K562 (cell line): ENCODE data around the gene GOT2. TPM values are rescaled to one million over a fixed set of nuclear protein-coding genes. Genes with fewer than 3 reads are reported as not detected.

Experiments used
- ATF1 ChIP-seq, 2 experiments: fragments of 450-650 bp in 1 of 2; IDR thresholded peaks; 2 replicates each; pipeline ENCODE4 v1.6.1; 2016; ENCODE audit warnings: missing compliant biosample characterization in 1 of 2, missing genetic modification characterization in 1 of 2
- BHLHE40 ChIP-seq: IDR thresholded peaks from 2 replicates; pipeline ENCODE4 v1.6.1; 2011; ENCODE audit warnings: low read length, improper control_type of control experiment
- CBX5 ChIP-seq: IDR thresholded peaks from 2 replicates; pipeline ENCODE4 v1.6.1; 2014; ENCODE audit warnings: low read depth, borderline replicate concordance
- CREB1 ChIP-seq, 2 experiments: sonication (generic) in 1 of 2; formaldehyde crosslinking in 1 of 2; IDR thresholded peaks; 2 replicates each; pipeline versions ENCODE4 v1.6.1 to v1.8.0; 2012 to 2022; ENCODE audit warnings: inconsistent platforms in 1 of 2, mild to moderate bottlenecking in 1 of 2, missing genetic modification reagents in 1 of 2, moderate library complexity in 1 of 2
- EP300 ChIP-seq: IDR thresholded peaks from 2 replicates; pipeline ENCODE4 v1.6.1; 2012; ENCODE audit warnings: low read length, improper control_type of control experiment
- EP400 ChIP-seq: fragments of 450-650 bp; IDR thresholded peaks from 2 replicates; pipeline ENCODE4 v1.6.1; 2017; ENCODE audit warnings: antibody characterized with exemption, mild to moderate bottlenecking, moderate library complexity
- ETS2 ChIP-seq: IDR thresholded peaks from 2 replicates; pipeline ENCODE4 v1.6.1; 2016; ENCODE audit warnings: borderline replicate concordance, missing genetic modification characterization, mild to moderate bottlenecking, moderate library complexity, missing compliant biosample characterization; ENCODE audit not compliant: poor library complexity, severe bottlenecking
- ETV1 ChIP-seq: fragments of 450-650 bp; conservative IDR thresholded peaks from 2 replicates; pipeline ENCODE4 v1.6.1; 2016; ENCODE audit warnings: missing genetic modification characterization, control low read depth, low read depth, missing compliant biosample characterization
- HDAC8 ChIP-seq: fragments of 450-650 bp; IDR thresholded peaks from 2 replicates; pipeline ENCODE4 v1.6.1; 2016; ENCODE audit warnings: mild to moderate bottlenecking, missing genetic modification characterization, moderate library complexity, missing compliant biosample characterization
- MAZ ChIP-seq, 2 experiments: fragments of 450-650 bp in 1 of 2; sonication (generic) in 1 of 2; formaldehyde crosslinking; IDR thresholded peaks in 1 of 2; conservative IDR thresholded peaks in 1 of 2; 2 replicates each; pipeline versions ENCODE4 v1.4.0 to v1.5.0; 2020; ENCODE audit warnings: mild to moderate bottlenecking in 1 of 2, missing genetic modification reagents in 1 of 2
- MYC ChIP-seq, 2 experiments: fragments of 250-450 bp in 1 of 2; sonication (Bioruptor Pico) in 1 of 2; IDR thresholded peaks; 2 replicates each; pipeline versions ENCODE4 v1.5.1 to v1.6.1; 2012 to 2021; ENCODE audit warnings: low read depth in 2 of 2, borderline replicate concordance in 1 of 2, improper control_type of control experiment in 1 of 2, low read length in 1 of 2, mild to moderate bottlenecking in 1 of 2, moderate library complexity in 1 of 2
- NCOA2 ChIP-seq, 2 experiments: fragments of 450-650 bp; IDR thresholded peaks; 2 replicates each; pipeline ENCODE4 v1.6.1; 2018; ENCODE audit warnings: mild to moderate bottlenecking in 2 of 2, moderate library complexity in 1 of 2; ENCODE audit not compliant: partially characterized antibody in 2 of 2
- NFATC3 ChIP-seq: fragments of 450-650 bp; IDR thresholded peaks from 2 replicates; pipeline ENCODE4 v1.6.1; 2017; ENCODE audit warnings: mild to moderate bottlenecking
- POLR2A ChIP-seq: fragments of 450-650 bp; conservative IDR thresholded peaks from 2 replicates; pipeline ENCODE4 v1.6.1; 2016
- POU5F1 ChIP-seq: fragments of 150-350 bp; IDR thresholded peaks from 2 replicates; pipeline ENCODE4 v1.6.1; 2014; ENCODE audit warnings: borderline replicate concordance, low read length, low read depth, mild to moderate bottlenecking; ENCODE audit not compliant: partially characterized antibody
- ZBTB1 ChIP-seq: sonication (generic); formaldehyde crosslinking; IDR thresholded peaks from 2 replicates; pipeline ENCODE4 v1.8.1; 2023; ENCODE audit warnings: missing genetic modification reagents, low read depth, mild to moderate bottlenecking, borderline replicate concordance
- polyA plus RNA-seq, 8 experiments: library from polyadenylated mRNA; depleted of rRNA in 4 of 8; stranded (reverse) in 5 of 8; unstranded in 3 of 8; fragments of >200 nt; fragmentation: Nextera tagmentation in 2 of 8; fragmentation: Illumina TruSeq in 1 of 8; extraction: Ambion mirVana in 2 of 8; extraction: Trizol in 1 of 8; gene quantifications; 2 replicates each; pipeline versions ENCODE4 v1.2.1 to v1.2.3, GENCODE V29; 2011 to 2014; ENCODE audit warnings: inconsistent platforms in 1 of 8, missing spikeins in 1 of 8
- total RNA-seq, 7 experiments: library from RNA; depleted of rRNA in 6 of 7; stranded (reverse); fragments of >200 nt in 6 of 7; fragmentation: Illumina TruSeq in 2 of 7; extraction: Trizol in 2 of 7; gene quantifications; 2 replicates each; pipeline versions ENCODE4 v1.2.1 to v1.2.3, GENCODE V29; 2011 to 2021; ENCODE audit warnings: low replicate concordance in 1 of 7
- TF ChIP-seq, protein P1 (sequence below): fragments of 450-650 bp; conservative IDR thresholded peaks from 2 replicates; pipeline ENCODE4 v1.6.1; 2016; ENCODE audit warnings: missing genetic modification characterization, low read depth, mild to moderate bottlenecking, missing compliant biosample characterization, moderate library complexity
- TF ChIP-seq, protein P2 (sequence below): fragments of 250-450 bp; sonication (Bioruptor Pico); IDR thresholded peaks from 2 replicates; pipeline ENCODE4 v1.8.0; 2021; ENCODE audit warnings: borderline replicate concordance, mild to moderate bottlenecking, moderate library complexity; ENCODE audit not compliant: poor library complexity, severe bottlenecking
- TF ChIP-seq, protein P3 (sequence below): fragments of 450-650 bp; IDR thresholded peaks from 2 replicates; pipeline ENCODE4 v1.6.1; 2018; ENCODE audit not compliant: partially characterized antibody
- TF ChIP-seq, protein P4 (sequence below), 3 experiments: IDR thresholded peaks in 2 of 3; conservative IDR thresholded peaks in 1 of 3; 2 replicates each; pipeline ENCODE4 v1.5.1; 2011 to 2012; ENCODE audit warnings: low read length in 3 of 3, mild to moderate bottlenecking in 3 of 3, control low read depth in 2 of 3, improper control_type of control experiment in 1 of 3, inconsistent platforms in 1 of 3, low read depth in 1 of 3, mixed read lengths in 1 of 3, moderate library complexity in 1 of 3; ENCODE audit not compliant: insufficient read depth in 2 of 3

GOT2 gene
- total and polyA plus RNA-seq, 9 of the 15 experiments (the other 6 are each of a cell fraction or from before 2014, with no cell fraction given): 43.1 to 190 (median 80.2) TPM

DNA sequence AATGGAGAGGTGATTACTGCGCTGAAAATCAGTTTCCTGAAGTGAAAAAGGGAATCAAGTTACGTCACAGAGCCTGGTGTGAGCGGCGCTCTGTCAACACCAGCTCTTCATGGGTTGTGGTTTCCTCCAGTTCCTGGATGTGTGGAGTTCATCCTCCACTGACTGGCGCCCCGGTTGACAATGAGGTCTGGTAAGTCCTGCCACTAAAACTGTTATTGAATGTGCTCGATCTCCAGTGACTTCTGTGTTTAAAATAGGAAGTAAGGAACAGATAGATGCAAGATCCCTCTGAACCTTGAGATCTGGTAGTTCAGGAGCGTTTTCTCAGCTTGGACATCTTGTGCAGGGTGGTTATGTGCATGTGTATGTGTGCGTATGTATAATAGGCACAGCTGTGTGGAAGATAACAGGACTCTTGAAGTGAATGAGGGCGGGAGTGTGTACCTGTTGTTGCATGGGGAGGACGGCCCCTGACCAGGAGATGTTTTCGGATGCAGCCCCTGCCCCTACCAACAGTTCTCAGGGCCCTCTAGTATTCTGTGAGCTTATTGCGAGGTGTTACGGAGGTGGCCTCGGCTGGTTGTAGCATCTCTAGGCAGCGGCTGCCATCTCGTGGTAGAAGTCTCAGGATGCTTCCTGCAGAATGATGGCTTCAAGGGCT lies 22.0 kb upstream of the GOT2 start (continued):
- TF ChIP-seq POU5F1 (no peak), MYC (IDR thresholded peaks at IDR 0.05; ENCODE audit: low read depth, low read length) (no peak), MYC (CRISPR knock-in tag; IDR thresholded peaks at IDR 0.05; ENCODE audit: borderline replicate concordance, low read depth) (no peak), CBX5 (no peak), NCOA2 (IDR thresholded peaks at IDR 0.05; ENCODE audit: partially characterized antibody in 2 of 2) (no peak), ZBTB1 (CRISPR knock-in tag) (no peak), MAZ (CRISPR knock-in tag; conservative IDR thresholded peaks at IDR 0.05 in 1 of 2, IDR thresholded peaks at IDR 0.05 in 1 of 2) (no peak), EP400 (no peak), POLR2A (no peak), ETS2 (no peak), NFATC3 (no peak), BHLHE40 (0 out of 2 replicates have a peak, but pooled peaks have one; percentile 34), ETV1 (tag) (no peak), CREB1 (IDR thresholded peaks at IDR 0.05) (no peak), CREB1 (CRISPR knock-in tag; IDR thresholded peaks at IDR 0.05) (no peak), HDAC8 (tag) (no peak), EP300 (no peak), ATF1 (CRISPR knock-in tag; IDR thresholded peaks at IDR 0.05) (no peak), ATF1 (tag; IDR thresholded peaks at IDR 0.05) (no peak)
- TF ChIP-seq, protein P1, sequence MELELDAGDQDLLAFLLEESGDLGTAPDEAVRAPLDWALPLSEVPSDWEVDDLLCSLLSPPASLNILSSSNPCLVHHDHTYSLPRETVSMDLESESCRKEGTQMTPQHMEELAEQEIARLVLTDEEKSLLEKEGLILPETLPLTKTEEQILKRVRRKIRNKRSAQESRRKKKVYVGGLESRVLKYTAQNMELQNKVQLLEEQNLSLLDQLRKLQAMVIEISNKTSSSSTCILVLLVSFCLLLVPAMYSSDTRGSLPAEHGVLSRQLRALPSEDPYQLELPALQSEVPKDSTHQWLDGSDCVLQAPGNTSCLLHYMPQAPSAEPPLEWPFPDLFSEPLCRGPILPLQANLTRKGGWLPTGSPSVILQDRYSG: no peak
- TF ChIP-seq, protein P2, sequence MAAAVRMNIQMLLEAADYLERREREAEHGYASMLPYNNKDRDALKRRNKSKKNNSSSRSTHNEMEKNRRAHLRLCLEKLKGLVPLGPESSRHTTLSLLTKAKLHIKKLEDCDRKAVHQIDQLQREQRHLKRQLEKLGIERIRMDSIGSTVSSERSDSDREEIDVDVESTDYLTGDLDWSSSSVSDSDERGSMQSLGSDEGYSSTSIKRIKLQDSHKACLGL: no peak
- TF ChIP-seq, protein P3, sequence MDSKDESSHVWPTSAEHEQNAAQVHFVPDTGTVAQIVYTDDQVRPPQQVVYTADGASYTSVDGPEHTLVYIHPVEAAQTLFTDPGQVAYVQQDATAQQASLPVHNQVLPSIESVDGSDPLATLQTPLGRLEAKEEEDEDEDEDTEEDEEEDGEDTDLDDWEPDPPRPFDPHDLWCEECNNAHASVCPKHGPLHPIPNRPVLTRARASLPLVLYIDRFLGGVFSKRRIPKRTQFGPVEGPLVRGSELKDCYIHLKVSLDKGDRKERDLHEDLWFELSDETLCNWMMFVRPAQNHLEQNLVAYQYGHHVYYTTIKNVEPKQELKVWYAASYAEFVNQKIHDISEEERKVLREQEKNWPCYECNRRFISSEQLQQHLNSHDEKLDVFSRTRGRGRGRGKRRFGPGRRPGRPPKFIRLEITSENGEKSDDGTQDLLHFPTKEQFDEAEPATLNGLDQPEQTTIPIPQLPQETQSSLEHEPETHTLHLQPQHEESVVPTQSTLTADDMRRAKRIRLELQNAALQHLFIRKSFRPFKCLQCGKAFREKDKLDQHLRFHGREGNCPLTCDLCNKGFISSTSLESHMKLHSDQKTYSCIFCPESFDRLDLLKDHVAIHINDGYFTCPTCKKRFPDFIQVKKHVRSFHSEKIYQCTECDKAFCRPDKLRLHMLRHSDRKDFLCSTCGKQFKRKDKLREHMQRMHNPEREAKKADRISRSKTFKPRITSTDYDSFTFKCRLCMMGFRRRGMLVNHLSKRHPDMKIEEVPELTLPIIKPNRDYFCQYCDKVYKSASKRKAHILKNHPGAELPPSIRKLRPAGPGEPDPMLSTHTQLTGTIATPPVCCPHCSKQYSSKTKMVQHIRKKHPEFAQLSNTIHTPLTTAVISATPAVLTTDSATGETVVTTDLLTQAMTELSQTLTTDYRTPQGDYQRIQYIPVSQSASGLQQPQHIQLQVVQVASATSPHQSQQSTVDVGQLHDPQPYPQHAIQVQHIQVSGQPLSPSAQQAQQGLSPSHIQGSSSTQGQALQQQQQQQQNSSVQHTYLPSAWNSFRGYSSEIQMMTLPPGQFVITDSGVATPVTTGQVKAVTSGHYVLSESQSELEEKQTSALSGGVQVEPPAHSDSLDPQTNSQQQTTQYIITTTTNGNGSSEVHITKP: no peak
- TF ChIP-seq, protein P4, sequence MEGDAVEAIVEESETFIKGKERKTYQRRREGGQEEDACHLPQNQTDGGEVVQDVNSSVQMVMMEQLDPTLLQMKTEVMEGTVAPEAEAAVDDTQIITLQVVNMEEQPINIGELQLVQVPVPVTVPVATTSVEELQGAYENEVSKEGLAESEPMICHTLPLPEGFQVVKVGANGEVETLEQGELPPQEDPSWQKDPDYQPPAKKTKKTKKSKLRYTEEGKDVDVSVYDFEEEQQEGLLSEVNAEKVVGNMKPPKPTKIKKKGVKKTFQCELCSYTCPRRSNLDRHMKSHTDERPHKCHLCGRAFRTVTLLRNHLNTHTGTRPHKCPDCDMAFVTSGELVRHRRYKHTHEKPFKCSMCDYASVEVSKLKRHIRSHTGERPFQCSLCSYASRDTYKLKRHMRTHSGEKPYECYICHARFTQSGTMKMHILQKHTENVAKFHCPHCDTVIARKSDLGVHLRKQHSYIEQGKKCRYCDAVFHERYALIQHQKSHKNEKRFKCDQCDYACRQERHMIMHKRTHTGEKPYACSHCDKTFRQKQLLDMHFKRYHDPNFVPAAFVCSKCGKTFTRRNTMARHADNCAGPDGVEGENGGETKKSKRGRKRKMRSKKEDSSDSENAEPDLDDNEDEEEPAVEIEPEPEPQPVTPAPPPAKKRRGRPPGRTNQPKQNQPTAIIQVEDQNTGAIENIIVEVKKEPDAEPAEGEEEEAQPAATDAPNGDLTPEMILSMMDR (IDR thresholded peaks at IDR 0.05 in 2 of 3, conservative IDR thresholded peaks at IDR 0.05 in 1 of 3; ENCODE audit: insufficient read depth in 2 of 3, low read depth in 1 of 3, low read length in 3 of 3): peak; percentile 80 to 89 (median 87)
